Ureter (tissue), 1 donor: ENCODE measurements around the gene TMEM87B. TPM values are rescaled to one million over a fixed set of nuclear protein-coding genes. Genes with fewer than 3 reads are reported as not detected.
"Not testable (repeated sequence)": the region's sequence is repeated elsewhere in the genome, so short reads cannot be mapped to it uniquely, and the experiment has no call there.

Source experiments
- DNase-seq: peaks from one replicate; pipeline ENCODE4 v3.0.0-alpha.2; 2020; ENCODE audit warnings: low spot score
- total RNA-seq: library from RNA; stranded (reverse); gene quantifications from one replicate; pipeline ENCODE4 v1.2.4, GENCODE V29; 2023
- donor health status: DM: yes; HTN: yes; CAD: no.

TMEM87B gene
- total RNA-seq, 1 donor from 2014 or later: 51.0 TPM

- DNase-seq: no peak
Measured at GRCh38 chr2:112033600-112033999, 21.5 kb upstream of the TMEM87B start.

GRCh38 chr2:112034924-112035323 is 20.1 kb upstream of the TMEM87B start:
- DNase-seq: no peak

- DNase-seq: no peak
Measured at GRCh38 chr2:112035786-112036185, 19.3 kb upstream of the TMEM87B start.

- not testable (repeated sequence) for DNase-seq
Measured at GRCh38 chr2:112039556-112039955, 15.5 kb upstream of the TMEM87B start.

GRCh38 chr2:112040066-112040465 is 15.0 kb upstream of the TMEM87B start:
- DNase-seq: not testable (repeated sequence)

- DNase-seq: not testable (repeated sequence)
Measured at GRCh38 chr2:112041460-112041859, 13.6 kb upstream of the TMEM87B start.

- DNase-seq: no peak
Measured at GRCh38 chr2:112045446-112046014, 9.5 kb upstream of the TMEM87B start.

GRCh38 chr2:112046231-112046630 is 8.8 kb upstream of the TMEM87B start:
- DNase-seq: no peak

- no peak for DNase-seq
Measured at GRCh38 chr2:112047537-112048235, 7.4 kb upstream of the TMEM87B start.

- no peak for DNase-seq
Measured at GRCh38 chr2:112048236-112048592, 6.9 kb upstream of the TMEM87B start.

- DNase-seq: no peak
Measured at GRCh38 chr2:112048887-112049286, 6.2 kb upstream of the TMEM87B start.

GRCh38 chr2:112050316-112050715 is 4.8 kb upstream of the TMEM87B start:
- DNase-seq: no peak

- peak; percentile 98 for DNase-seq
Measured at GRCh38 chr2:112053917-112054846, 887 bp upstream of the TMEM87B start.

- DNase-seq: peak; percentile 84
Measured at GRCh38 chr2:112055730-112056625, 909 bp downstream of the TMEM87B start.

- DNase-seq: no peak
Measured at GRCh38 chr2:112056626-112056987, 1.5 kb downstream of the TMEM87B start.

- no peak for DNase-seq
Measured at GRCh38 chr2:112059671-112060070, 4.6 kb downstream of the TMEM87B start.

- DNase-seq: no peak
Measured at GRCh38 chr2:112061299-112061698, 6.2 kb downstream of the TMEM87B start.

- no peak for DNase-seq
Measured at GRCh38 chr2:112061840-112062239, 6.8 kb downstream of the TMEM87B start.

- DNase-seq: no peak
Measured at GRCh38 chr2:112062894-112063293, 7.8 kb downstream of the TMEM87B start.

GRCh38 chr2:112065486-112065885 is 10.4 kb downstream of the TMEM87B start:
- DNase-seq: no peak

GRCh38 chr2:112065966-112066365 is 10.9 kb downstream of the TMEM87B start:
- DNase-seq: no peak

GRCh38 chr2:112069794-112070193 is 14.7 kb downstream of the TMEM87B start:
- DNase-seq: not testable (repeated sequence)
